Activated gamma-delta T cell (primary cell): Measurements from ENCODE around the gene AGER.
"Not testable (repeated sequence)": the region's sequence is repeated elsewhere in the genome, so short reads cannot be mapped to it uniquely, and the experiment has no call there.

ENCODE experiments used
- DNase-seq: peaks from one replicate; lab custom pipeline; 2025; lab: John Stamatoyannopoulos, UW

AGER gene

DNA sequence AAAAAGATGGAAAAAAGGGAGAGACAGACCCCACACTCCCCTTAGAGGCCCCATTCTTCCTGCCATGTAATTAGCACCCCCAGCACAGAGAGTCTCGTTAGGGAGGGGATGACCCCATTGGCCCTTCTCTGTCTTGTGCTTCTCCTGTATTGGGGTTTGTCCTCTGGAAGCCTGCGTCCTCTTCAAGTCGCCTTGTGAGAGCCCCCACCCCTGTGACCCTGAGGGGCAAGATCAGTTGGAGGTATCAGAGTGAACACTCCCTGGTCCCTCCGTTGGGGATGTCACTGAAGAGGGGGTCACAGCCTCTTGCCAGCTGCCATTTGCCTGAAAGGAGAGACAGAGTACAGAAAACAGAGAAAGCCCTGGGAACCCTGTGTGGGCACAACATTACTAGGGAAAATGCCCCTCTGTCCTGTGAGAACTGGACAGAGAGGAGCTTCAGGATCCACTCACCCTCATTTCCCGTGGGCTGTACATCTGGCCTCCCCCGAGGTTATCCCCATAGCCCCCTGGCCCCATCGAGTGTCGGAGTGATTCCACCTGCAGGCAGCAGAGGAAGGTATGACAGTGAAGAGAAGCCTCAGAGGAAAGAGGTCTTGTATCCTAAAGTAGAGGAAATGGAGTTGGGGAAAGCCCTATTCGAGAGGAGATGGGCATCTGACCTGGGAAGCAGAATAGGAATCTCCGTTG lies 2.2 kb upstream of the AGER start:
- DNase-seq = not testable (repeated sequence)

DNA sequence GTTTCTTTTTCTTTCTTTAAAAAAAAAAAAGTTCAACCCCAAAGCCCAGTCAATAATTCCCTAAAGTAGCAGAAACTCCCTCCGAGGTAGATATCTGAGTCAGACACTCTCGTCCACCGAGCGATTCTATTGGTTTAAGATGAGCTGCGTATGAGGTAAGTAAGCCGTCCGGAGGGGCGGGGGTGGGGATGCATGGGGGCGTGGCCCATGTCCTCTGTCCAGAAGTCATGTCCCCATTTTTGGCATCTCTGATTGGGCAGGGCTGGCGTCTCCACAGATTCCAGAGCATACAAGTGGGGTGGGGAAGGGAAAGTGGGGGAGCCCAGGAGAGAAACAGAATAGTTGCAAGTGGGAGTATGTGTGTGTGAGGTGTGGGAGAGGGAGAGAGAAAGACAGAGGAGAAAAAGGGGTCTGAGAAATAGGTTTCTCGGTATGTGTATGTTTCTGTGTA lies 1.7 kb upstream of the AGER start:
- DNase-seq = not testable (repeated sequence)

DNA sequence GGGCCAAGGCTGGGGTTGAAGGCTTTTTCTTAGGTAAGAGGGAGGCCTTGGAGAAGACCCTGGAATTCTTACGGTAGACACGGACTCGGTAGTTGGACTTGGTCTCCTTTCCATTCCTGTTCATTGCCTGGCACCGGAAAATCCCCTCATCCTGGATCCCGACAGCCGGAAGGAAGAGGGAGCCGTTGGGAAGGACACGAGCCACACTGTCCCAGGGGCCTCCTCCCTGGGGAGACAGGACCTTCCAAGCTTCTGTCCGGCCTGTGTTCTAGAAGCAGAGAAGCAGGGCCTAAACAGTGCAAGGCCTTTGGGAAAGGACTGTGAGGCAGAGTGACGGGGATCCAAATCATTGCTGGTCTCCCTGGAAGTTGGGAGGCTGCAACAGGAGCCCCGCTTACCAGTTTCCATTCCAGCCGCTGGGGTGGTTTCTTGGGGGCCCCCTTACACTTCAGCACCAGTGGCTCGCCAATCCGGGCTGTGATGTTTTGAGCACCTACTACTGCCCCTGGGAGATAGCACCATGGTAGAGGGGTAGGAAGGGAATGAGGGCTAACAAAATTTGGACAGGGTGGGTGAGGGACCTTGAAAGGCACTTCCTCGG lies 470 bp downstream of the AGER start:
- no peak for DNase-seq

DNA sequence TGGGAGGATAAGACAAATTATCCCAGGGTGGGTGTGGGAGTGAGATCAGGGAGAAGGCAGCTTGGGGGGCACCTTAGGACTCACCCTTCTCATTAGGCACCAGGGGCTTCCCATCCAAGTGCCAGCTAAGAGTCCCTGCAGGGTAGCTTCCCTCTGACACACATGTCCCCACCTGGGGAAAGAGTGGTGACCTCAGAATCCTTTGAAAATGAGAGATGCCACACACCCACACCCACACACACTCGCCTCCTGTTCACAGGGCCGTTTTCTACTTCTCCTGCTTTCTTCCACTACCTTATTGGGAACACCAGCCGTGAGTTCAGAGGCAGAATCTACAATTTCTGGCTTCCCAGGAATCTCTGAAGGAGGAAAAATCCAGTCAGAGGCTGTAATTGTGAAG lies 1.0 kb downstream of the AGER start:
- no peak for DNase-seq

DNA sequence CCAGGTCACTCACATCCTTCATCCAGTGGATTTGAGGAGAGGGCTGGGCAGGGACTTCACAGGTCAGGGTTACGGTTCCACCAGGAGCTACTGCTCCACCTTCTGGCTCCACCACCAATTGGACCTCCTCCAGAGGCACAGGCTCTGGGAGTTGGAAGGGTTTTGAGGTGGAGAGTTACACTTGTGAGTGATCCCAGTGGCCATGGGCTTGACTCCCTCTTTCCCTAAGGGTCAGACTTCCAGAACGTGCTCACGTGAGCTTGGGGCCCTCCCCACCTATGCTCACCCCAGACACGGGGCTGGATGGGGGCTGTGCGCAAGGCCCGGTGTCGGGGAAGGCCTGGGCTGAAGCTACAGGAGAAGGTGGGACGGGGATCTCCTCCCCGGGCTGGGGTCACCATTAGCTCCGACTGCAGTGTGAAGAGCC lies 1.5 kb downstream of the AGER start:
- no peak for DNase-seq

DNA sequence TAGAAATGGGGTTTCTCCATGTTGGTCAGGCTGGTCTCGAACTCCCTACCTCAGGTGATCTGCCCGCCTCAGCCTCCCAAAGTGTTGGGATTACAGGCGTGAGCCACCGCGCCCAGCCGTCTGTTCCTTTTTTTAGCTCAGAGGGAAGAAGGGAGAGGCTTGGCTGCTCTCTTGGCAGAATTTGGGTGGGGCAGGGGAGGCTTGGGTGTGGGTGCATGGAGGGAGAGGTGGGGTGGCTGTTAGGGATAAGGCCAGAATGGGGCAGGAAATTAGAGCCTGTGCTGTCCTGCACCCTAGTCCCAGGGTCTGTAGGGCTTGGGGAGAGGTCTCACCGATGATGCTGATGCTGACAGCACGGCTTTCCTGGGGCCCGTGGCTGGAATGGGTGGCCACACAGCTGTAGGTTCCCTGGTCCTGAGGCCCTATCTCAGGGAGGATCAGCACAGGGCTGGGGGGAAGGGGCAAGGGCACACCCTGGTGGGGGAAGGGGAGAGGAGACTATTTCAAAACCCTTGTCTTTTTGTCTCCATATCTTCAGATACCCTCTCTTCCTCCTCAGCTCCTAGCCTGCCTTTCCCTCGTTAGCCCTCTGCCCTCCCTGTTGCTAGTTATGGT lies 2.0 kb downstream of the AGER start:
- no peak for DNase-seq

DNA sequence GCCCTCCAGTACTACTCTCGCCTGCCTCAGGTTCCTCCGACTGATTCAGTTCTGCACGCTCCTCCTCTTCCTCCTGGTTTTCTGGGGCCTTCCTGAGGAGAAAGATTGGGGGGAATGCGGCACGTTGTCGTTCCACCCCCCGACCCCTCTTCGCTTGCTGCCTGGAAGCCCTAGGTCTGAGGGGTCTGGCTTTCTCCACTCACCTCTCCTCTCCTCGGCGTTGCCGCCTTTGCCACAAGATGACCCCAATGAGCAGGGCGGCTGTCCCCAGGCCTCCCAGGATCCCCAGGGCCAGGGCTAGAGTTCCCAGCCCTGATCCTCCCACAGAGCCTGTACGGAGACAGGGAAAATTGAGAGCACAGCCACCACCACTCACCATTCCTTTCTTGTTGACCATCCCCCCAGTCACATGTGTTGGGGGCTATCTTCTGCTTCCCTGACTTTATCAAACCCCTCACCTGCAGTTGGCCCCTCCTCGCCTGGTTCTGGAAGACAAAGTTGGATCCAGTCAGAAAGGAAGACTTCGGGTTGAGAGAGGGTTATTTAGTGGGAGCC lies 2.8 kb downstream of the AGER start:
- DNase-seq = no peak

DNA sequence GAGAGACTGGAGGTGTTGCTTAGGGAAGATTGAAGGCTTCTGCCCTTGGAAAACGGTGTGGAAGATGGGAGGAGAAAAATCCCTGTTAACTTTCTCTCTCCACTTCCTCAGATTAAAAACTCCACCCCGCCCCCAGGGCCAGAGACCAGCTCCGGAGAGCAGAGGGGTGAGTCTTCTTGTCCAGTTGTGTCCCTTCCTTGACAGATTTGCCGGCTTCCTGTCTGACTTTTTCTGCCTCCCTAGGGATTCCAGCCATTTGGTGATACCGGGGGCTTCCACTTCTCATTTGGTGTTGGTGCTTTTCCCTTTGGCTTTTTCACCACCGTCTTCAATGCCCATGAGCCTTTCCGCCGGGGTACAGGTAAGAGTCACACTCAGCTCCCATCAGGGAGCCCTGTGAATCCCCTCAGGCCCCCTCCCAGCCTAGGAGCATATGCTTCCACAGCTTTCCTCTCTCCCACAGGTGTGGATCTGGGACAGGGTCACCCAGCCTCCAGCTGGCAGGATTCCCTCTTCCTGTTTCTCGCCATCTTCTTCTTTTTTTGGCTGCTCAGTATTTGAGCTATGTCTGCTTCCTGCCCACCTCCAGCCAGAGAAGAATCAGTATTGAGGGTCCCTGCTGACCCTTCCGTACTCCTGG lies 4.2 kb downstream of the AGER start:
- DNase-seq = no peak

DNA sequence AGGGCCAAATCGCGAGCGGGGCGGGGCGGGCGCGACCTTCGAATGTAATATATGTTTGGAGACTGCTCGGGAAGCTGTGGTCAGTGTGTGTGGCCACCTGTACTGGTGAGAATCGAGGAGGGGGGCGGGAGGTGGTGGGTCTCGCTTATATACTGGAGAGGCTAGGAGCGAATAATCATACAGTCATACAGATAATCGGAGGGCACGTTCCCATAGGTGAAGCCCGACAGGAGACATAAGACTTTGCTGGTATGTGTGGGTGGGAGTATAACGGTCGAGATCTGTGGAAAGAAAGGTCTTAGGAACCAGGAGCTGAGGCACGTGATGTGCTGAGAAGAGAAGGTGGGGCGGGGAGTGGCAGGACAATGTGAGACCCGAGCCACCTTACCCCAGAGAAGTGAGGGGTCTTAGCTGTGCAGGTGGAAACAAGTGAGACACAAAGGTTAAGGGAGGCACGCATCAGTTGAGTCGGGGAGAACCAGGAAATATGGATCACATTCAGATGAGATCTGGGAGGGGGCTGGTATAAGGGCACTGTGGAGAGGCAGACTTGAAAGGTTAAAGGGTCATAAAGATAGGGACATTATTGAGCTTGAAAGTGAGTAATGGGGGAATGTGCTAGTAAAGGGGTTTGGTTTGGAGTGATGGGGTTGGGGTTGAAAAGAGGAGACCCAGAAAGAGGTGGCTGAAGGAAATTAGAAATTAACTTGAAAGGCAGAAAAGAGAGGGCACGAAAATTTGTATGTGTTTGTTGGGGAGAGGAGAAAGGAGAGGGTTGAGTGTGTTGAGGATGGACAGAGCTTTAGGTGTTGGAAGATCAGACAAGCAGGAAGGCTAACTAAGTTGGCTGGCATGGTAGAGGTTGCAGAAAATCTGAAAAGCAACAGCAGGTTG lies 5.3 kb downstream of the AGER start:
- peak; percentile 48 for DNase-seq

DNA sequence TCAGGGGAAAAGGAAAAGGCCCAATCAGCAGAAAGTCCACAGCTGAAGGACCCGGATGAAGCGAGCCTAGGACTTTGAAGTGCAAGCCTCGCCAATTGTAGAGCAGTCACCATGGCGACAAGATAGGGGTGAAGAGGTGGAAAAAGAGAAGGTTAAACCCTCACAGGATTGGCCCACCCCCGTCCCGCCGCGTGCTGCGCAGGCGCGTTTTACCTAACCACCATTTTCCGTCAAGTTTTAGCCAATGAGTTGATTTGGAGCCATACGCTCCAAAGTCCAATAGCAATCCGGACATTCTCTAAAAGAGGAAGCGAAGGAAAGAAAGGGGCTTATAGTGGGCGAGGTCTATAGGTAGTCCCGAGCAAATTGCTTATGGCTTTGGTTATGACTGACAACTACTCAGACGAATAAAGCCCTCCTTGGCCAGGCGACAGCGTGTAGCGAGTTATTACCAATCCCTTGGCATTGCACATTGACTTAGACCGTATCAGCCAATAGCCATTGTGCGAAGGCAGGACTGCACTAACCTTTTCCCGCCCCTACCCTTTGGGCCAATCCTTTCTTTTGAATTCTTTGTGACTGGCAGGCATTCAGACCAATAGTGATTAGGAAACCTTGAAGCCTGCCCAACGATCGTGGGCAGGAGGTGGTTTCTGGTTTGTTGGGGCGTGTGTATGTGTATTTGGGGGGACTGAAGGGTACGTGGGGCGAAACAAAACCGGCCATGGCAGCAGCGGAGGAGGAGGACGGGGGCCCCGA lies 6.1 kb downstream of the AGER start, which contains the start of gene RNF5:
Gene RNF5, plus strand, starts transcription at position 618 of the 759 bp plus-strand sequence. Its CDS starts 107 bp downstream, at position 725.
- peak; percentile 82 for DNase-seq

DNA sequence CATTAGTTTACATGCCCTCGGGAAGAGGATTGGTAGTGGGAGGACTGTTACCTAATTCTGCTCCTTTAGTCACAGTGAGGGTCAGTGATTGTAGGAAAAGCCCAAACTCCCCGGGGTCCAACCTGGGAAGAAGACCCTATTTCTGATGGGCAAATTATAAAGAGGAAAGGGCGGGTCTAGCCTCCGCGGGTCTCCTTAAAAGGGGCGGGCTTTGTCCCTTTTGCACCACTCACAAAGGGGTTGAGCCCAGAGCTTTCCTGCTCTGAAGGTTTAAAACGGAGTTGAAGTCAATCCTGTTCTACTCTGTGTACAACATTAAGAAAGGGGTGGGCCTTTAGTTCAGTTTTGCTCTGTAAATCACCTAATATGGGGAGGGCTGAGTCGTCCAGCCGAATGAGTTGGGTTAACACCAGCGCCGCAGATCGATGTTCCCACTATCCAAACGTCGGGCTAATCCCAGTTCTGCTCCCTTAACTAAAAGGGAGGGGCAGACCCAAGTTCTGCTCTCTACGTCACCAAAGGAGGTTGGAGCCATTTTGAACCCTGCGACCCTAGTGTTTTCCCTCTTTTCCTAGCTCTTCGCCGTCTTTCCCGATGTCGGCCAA lies 6.8 kb downstream of the AGER start:
- no peak for DNase-seq

DNA sequence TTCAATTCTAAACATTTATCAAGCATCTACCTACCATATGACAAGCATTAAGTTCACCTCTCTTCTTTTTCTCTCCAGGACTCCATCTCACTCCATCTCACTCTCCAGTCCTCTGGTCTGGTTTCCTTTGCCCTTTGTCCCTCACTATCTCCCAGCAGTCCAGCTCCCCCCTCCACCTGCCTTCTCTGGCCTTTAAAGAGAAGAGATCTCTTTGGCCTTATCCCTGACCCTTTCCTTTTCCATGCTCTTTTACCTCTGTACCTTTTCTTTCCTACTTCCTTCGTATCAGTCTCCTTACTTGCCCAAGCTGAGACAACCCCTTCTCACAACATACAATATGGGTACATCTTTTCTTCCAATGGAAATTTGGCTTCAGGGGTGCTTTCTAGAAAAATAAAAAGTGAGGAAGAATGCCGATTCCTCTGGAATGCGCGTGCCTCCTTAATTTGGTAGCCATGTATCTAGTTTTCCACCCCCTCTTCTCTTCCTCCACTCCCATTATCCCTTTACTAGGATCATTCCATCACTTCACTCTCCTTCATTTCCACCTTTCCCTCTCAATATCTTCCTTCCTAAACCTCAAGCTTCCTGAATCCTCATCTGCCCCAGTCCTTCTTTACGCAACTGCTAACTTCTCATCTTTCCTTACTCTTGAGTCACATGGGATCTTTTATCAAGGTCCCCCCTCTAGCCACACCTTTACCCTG lies 7.4 kb downstream of the AGER start:
- no peak for DNase-seq

DNA sequence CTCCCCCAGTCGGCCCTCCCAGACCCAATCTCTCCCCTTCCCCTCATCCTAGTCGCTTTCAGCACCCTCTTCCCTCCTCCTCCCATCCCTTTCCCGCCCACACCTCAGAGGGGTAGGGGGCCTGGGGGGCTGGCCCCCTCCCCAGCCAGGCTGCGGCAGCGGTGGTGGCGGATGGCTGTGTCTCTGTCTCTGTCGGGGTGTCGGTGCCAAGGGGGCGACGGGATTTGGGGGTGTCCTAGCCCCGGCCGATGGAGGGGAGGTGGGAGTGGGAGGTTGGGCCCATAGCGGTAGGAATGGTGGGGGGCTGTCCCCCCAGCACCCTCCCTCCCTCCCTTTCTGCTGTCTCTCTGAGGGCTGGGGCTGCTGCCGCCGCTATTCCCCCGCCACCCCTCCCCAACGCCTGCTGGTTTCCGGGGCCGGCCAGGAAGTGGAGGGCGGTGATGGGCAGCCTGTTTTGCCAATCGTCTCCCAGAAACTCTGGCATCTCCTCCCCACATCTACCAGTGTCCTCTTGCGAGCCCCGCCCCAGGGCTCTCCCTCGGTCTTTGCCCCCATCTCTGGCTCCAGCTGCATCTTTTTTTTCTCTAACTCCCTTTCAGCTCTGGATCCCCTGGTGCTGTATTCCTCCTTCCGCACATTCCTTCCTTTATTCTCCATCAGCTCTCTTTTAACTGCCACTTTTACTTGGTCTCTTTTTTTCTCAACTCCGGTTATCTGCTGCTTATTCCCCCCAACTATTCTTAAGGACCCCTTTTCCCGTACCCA lies 8.2 kb downstream of the AGER start, which contains the start of gene AGPAT1:
Gene AGPAT1, minus strand, starts transcription at position 374 of the 765 bp plus-strand sequence. CDS start 4,588 bp downstream, outside the sequence.
- peak; percentile 73 for DNase-seq

DNA sequence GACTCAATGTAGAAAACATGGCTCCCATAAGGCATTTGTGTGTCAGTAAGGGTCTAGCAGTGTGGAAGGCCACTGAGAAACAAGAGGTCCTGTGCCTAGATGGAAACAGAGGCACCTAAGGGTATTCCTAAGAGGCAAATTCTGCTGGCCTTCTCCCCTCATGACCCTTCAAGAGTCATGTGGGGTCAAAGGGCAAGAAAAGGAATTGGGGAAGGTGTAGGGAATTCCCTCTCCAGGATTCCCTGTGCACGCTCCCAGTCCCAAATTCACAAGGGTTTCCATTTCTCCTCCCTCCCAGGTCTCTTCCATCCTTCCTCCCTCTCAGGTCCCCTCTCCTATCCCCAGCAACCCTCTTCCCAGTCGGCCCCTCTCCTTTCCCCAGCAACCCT lies 8.7 kb downstream of the AGER start:
- DNase-seq = no peak

DNA sequence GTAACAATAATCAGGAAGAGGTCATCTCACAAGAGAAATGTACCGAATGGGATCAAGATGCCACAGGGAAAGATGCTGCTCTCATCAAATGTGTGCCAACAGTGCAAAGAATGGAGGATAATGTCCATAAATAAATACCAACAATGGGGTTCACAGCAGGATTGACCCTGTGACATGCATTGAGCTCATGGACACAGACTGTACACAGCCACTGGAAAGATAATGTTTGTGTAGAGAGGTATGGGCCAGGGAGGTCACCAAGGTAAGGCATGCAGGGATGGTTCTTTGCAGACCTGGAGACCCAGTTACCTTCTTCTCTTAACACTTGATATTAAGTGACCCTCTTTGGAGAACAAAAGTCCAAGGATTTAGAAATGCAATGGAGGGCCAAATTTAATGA lies 9.6 kb downstream of the AGER start:
- no peak for DNase-seq

DNA sequence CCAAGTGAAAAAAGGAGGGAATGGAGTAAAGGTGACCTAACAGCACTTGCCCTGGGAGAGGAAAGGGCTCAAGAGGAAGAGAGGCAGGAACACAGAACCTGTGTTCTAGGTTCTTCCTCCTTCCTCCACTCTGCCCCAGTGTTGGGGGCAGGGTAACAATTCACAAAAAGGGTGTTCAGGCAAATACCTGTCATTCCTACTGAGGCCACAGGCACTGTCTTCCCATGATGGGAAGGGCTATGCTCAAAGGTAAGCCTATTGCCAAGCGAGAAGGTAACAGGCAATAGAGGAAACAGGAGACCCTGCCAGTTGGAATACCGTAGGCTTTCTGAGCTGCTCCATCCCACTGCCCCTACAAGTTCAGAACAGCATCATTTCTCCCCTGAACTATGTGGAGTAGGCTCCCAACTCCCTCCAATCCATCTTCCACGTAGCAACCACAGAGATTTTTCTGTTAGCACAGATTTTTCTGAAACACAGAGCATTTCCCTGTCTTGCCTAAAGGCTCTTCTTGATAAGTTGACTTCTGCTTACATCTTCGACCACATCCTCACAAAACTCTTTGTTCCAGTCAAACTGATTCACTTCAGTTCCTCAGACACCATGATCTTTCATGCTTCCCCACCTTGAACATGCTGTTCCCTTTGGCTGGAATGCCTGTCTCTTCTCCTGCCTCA lies 10.9 kb downstream of the AGER start:
- no peak for DNase-seq

DNA sequence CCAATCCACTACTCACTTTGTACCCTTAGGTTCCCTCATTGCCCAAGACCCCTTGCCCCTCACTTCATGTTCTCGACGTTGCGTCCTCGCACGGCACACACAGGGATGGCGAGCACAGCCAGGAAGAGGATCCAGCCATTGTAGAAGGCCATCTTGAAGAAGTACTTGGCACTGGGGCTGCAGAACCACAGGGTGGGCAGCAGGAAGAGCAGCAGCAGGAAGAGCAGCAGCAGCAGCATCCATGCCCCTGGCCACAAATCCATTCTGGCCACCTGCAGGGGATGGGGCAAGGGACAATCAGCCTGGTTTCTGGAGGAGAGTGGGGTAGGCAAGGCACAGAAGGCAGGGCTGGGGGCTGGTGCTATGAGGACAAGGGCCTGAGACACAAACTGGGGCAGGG lies 12.8 kb downstream of the AGER start:
- DNase-seq = no peak

DNA sequence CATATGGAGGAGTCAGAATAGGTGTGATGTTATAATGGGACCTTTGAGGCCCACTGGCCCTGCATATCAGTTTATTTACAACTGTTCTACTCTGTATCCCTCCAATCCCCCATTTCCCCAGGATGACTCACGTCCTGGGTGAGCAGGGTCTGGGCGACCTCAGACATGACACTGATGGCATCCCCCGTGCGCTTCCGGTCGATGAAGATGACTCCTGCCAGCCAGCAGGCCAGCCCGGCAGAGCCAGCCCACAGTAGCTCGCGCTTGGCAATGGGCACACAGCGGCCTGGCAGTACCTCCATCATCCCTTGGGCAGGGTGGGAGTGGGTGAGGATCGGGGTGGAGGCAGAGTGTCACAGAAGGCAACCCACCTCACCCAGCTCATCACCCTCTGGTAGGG lies 13.8 kb downstream of the AGER start:
- DNase-seq = no peak
